Suprapubic skin (tissue), 4 donors: ENCODE measurements around the gene VPS25.

ENCODE experiments used
- POLR2A ChIP-seq, 2 donors: fragments of 450-650 bp; IDR thresholded peaks; one replicate each; pipeline ENCODE4 v1.6.1; 2017; ENCODE audit warnings: antibody characterized with exemption in 2 of 2, mild to moderate bottlenecking in 2 of 2, moderate library complexity in 2 of 2
- POLR2AphosphoS5 ChIP-seq, 3 donors: sonication (generic); formaldehyde crosslinking; IDR thresholded peaks; one replicate each; pipeline ENCODE4 v1.6.1; 2017; ENCODE audit warnings: antibody characterized with exemption in 3 of 3
- TF ChIP-seq, protein P1 (sequence below), 2 donors: fragments of 200-600 bp in 1 of 2; fragments of 450-650 bp in 1 of 2; sonication (generic) in 1 of 2; IDR thresholded peaks; one replicate each; pipeline ENCODE4 v1.5.1; 2016 to 2019; ENCODE audit warnings: antibody characterized with exemption in 2 of 2, mild to moderate bottlenecking in 1 of 2, moderate library complexity in 1 of 2

DNA sequence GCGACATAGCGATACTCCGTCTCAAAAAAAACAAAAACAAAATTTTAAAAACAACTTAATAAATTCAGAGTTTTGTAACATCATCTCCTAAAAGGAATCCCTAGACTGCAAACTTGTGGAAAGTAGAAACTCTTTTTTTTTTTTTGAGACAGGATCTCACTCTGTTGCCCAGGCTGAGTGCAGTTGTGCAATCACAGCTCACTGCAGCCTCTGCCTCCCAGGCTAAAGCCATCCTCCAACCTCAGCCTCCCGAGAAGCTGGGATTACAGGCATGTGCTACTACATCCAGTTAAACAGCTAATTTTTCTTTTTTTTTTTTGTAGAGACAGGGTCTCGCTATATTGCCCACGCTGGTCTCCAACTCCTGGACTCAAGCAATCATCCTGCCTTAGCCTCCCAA is 48.1 kb upstream of the VPS25 start:
- no peak for TF ChIP-seq POLR2AphosphoS5 (IDR thresholded peaks at IDR 0.05)
- TF ChIP-seq, protein P1, sequence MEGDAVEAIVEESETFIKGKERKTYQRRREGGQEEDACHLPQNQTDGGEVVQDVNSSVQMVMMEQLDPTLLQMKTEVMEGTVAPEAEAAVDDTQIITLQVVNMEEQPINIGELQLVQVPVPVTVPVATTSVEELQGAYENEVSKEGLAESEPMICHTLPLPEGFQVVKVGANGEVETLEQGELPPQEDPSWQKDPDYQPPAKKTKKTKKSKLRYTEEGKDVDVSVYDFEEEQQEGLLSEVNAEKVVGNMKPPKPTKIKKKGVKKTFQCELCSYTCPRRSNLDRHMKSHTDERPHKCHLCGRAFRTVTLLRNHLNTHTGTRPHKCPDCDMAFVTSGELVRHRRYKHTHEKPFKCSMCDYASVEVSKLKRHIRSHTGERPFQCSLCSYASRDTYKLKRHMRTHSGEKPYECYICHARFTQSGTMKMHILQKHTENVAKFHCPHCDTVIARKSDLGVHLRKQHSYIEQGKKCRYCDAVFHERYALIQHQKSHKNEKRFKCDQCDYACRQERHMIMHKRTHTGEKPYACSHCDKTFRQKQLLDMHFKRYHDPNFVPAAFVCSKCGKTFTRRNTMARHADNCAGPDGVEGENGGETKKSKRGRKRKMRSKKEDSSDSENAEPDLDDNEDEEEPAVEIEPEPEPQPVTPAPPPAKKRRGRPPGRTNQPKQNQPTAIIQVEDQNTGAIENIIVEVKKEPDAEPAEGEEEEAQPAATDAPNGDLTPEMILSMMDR (IDR thresholded peaks at IDR 0.05): no peak
- no peak for TF ChIP-seq POLR2A (IDR thresholded peaks at IDR 0.05)
